Raji (cell line): ENCODE data around the gene LFNG.

ENCODE experiments used
- POLR2A ChIP-seq: IDR thresholded peaks from 2 replicates; pipeline ENCODE4 v1.6.1; 2011; ENCODE audit warnings: low read depth, low read length, control low read depth; ENCODE audit not compliant: insufficient read depth

The LFNG gene

DNA sequence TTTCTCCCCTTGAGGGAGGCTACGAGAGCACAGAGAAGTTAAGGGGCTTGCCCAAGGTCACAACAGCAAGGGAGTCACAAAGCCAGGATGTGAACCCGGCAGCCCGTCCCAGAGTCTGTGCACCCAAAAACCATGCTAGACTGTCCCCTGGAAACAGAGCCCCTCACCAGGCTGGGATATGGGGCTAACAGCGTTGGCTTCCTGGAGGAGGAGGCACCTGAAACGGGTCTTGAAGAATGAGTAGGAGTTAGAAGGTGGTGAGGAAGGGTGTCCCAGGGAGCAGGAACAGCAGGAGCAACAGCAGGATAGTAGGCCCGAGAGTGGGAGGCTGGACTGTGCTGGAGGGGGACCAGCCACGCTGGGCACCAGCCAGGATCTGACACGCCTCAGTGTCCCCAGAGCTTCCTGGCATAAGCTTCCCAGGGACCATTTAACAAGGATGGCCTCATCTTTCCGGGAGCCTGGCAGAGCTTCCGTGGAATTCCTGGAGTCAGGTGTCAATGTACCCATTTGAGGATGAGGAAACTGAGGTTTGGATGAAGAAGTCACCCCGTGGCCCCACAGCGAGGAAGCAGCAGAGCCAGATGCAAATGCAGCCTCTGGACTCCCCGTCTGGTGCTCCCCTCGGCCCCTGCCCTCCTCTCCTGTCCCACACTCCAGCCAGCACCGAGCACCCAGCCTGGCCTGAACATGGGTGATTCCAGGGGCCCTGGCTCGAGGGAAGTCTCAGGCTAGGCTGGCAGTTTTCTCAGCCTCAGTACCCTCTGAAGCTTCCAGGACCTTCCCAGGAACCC lies 40.1 kb upstream of the LFNG start:
- TF ChIP-seq POLR2A, result no peak

DNA sequence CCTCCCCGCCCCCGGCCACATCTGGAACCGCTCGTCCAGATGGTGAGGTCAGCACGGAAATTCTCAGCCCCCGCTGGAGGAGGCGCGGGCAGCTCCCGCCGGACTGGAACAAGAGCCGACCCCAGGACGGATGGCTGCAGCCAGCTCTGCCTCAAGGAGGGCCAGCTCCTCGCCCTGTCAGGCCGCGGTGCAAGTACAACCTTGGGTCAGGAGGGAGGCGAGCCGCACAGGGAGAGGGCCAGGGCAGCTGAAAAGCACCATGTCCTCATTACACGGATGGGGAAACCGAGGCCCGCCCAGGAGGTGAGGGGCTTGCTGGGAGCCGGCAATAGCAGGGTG lies 39.5 kb upstream of the LFNG start:
- TF ChIP-seq POLR2A, result no peak

DNA sequence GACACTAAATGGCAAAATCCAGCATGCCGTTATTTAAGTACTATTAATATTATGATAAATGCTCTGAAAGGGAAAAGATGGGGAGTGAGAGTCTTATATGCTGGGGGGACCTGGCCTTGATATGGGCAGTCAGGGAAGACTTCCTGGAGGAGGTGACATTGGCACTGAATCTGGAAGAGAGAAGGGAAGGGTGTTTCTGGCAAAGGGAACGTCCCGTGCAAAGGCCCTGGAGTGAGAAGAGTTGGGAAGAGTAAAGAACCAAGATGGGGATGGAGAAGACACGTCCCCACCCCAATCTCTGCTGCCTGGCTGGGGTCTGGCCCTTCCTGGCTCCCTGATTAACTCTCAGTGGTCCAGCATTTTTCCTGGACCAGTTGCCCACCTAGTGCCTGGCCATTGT lies 38.4 kb upstream of the LFNG start:
- no peak for TF ChIP-seq POLR2A

DNA sequence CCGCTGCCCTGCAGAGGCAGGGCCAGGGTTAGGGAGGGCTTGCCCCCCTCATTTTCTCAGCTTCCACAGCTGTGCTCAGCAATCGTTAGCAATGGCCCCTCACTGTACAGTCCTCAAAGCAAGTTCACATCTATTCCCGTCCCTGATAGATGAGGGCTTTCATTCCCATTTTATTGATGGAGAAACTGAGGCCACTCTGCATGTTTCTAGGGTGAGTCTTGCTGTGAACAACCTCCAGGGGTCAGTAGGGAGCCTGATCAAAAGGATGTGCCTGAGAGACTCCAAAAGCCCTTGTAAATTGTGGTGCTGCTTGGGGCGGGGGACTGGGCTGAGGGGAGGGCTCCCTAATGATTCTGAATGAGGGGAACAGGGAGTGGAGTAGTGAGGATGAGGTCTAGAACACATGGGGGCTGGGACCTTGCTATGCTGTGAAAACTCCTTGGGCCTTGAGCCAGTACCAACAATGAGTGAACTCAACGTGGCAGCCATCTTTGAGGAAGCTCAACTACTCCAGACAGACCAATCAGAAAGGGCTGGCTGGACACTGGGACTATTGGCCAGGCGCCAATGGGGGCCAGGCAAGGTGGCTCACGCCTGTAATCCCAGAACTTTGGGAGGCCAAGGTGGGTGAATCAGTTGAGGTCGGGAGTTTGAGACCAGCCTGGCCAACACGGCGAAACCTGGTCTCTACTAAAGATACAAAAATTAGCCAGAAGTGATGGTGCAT lies 36.7 kb upstream of the LFNG start:
- TF ChIP-seq POLR2A, result no peak

DNA sequence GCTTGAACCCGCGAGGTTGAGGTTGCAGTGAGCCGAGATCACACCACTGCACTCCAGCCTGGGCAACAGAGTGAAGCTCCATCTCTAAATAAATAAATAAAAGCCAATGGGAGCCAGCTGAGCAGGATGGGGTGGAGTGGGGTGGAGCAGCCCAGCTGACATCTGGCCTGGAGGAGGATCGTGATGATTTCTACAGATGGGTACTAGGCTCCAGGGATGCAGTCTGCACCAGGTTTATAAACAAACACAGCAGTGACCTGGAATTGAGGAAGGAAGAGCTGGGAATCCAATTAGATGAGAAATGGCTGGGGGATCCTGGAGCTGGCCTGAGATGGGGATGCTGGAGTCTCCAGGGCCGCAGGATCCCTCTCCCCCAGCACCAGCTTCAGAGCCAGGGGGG lies 36.1 kb upstream of the LFNG start:
- TF ChIP-seq POLR2A, result no peak

DNA sequence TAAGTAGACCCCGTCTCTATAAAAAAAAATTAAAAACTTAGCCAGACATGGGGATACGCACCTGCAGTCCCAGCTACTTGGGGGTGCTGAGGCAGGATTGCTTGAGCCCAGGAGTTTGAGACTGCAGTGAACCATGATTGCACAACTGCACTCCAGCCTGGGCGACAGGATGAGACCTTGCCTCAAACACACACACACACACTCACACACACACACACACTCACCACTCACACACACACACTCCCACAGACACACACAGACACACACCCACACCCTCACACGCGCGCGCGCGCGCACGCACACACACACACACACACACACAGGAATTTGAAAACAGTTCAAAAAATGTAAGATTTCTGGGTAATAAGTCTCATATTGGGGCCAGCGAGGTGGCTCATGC lies 34.7 kb upstream of the LFNG start:
- no peak for TF ChIP-seq POLR2A

DNA sequence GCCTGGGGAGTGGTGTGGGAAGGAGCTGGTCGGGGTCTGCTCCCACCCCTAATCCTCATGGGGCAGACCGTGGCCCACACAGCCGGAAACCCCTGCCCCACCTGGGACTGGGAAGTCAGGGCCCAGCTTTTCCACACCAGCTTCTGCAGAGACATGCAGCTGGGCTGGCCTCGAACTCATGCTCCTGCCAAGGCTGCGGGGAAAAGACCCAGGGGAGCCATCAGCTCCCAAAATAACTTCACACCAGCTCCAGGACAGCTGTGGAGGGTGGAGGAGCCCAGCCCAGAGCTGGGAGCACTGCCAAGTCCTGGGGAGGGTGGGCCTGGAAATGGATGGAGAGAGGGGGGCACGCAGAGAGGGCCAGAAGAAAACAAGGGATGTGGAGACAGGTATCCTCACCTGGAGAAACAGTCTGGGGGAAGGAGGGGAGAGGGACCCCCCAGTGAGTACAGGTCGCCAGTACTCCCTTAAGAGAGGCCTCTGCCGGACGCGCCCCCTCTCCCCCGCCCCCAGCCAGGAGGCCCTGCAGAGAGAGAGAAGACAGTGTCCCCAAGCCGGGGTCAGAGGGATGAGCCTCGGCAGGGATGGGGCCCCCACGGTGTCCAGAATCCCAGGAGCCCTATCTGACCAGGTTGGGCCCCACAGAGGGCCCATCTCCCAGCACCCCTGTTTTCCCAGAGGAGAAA lies 31.8 kb upstream of the LFNG start:
- TF ChIP-seq POLR2A, result no peak

DNA sequence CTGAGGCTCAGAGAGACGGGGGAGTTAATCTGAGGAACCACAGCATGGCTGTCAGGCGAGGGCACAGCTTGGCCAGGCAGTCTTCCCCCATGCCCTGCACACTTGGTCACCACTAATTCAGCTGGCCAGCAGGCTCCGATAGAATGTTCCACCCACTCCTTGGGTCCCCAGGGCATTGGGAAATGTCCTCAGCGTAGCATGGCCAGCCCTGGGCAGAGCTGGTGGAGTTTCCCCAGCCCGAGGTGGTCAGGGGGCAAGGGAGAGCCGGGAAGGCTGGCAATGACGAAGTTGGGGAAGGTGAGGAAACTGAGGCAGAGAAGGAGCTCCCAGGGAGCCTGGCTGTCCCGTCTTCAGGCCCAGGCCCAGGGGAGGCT lies 31.3 kb upstream of the LFNG start:
- no peak for TF ChIP-seq POLR2A

DNA sequence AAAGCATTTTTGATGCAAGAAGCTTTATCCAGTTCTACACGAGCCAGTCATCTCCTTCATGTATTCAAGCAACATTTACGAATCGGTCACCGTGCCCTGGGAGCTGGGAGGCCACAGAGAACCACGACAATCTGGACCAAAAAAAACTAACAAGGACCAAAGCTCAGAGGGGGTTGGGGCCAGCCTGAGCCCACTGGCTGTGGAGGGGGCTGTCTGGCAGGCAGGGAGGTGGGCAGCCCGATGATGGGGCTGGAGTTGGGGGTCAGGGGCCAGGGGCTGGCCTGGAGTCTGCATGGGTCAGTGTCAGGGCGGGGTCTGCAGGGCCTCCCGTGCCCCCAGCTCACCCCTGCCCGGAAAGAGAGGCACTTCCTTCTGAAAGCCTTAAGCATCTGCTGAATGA lies 30.9 kb upstream of the LFNG start:
- TF ChIP-seq POLR2A, result no peak

DNA sequence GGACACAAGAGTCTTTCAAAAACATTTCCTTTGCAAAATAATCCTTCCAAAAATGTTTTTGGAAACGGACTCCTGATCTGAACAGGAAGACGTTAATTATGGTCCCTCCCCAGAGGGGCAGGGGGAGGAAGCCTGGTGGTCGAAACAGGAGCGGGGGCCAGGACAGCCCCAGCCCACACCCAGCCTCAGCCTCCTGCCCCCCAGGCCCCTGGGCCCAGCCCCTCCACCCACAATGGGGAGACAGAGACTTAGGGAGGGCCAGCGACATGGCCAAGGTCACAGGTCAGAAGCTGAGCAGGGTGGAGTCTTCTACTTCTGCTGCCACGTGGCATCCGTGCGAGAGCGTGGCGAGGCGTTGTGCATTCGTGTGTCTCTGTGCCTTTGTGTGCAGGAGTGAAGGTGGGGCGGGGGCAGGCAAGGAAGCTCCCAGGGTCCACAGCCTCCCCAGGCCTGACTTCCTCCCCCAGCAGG lies 29.4 kb upstream of the LFNG start:
- TF ChIP-seq POLR2A, result no peak

DNA sequence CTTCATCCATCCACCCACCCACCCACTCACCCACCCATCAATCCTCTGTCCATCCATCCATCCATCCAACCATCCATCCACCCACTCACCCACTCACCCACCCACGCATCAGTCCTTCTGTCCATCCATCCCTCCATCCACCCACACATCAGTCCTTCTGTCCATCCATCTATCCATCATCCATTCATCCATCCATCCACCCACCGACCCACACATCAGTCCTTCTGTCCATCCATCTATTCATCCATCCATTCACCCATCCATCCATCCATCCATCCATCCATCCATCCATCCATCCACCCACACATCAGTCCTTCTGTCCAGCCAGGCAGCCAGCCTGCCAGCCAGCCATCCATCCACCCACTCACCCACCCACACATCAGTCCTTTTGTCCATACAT lies 27.5 kb upstream of the LFNG start:
- no peak for TF ChIP-seq POLR2A

DNA sequence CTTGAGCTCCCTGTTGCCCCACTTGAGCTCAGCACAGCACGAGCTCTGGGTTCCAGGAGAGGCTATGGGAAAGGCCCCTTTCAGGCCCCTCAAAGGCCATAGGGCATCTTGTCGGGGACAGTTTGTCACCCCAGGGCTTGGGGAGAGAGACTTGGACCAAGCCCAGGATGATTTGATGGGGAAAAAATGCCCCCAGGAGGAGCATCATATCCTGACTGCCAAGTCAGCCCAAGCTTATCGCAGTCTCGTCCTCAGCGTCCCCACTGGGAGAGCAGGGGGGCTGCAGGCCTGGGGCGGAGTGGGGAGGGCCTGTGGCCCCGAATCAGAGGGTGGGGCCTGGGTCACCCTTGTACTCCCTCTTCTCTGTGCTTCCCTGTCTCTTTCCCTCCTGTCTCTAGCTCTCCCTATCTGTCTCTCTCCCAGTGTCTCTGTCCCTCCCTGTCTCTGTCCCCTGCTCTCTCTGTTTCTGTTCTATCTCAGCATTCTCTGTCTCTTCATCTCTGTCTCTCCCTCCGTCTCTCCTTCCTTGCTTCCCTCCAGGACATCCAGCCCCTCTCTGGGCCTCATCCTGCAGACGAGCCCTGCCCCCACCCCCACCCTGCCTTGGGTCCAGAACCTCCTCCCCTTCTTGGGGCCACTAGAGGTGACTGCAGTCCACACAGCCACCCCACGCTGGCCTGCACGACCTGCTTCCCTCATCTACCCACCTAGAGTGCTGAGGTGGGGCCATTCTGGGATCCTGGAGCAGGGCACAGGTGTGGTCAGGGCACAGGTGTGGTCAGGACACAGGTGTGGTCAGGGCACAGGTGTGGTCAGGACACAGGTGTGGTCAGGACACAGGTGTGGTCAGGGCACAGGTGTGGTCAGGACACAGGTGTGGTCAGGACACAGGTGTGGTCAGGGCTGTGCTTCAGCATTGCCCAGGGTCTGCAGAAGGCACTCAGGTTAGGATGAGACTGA lies 26.1 kb upstream of the LFNG start:
- no peak for TF ChIP-seq POLR2A

DNA sequence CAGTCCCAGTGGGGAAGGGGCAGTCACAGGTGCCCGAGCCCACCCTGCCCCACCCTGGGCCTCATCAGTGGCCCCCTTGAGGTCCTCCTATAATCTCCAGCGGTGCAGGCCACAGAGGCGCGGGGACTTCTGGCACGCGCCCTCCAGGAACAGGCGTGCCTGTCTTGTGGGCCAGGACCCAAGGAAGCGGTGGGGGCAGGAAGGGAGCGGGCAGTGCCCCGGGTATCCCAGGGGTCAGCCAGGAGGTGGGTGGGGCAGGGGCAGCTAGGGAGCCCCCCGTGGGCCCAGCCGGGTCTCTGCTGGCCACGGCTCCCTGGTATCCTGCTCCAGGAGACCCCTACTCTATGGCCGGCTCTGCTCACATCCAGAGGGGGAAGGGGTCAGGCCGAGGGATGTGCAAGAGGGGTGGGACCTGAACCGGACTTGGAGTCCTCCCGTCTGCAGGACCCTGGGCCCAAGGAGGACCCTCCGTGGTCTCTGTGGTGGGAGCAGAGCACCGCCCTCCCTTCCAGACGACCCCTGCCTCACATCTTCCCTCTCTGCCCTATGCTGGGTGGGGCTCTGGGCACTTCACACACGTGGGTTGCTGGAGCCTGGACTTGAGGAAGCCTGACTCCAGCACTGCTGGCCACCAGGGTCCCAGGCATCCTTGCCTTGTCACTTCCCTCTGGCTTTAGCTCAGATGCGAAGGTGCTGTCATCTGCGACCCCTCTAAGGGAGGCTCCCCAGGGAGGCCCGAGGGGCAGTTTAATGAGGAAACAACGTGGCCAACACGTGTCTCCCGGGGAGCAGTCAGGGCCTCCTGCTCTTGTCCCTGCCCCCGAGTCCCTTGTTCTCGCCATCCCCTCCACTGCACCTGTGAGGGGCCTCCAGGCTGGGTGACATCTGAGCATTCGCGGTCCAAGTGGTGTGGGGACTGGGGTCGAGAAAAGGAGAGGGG lies 25.1 kb upstream of the LFNG start:
- TF ChIP-seq POLR2A, result no peak
